Amniotic stem cell (primary cell): ENCODE measurements around the gene FAM83C.

Experiments
- DNase-seq: peaks from one replicate; lab custom pipeline; 2025; lab: John Stamatoyannopoulos, UW

FAM83C gene

DNA sequence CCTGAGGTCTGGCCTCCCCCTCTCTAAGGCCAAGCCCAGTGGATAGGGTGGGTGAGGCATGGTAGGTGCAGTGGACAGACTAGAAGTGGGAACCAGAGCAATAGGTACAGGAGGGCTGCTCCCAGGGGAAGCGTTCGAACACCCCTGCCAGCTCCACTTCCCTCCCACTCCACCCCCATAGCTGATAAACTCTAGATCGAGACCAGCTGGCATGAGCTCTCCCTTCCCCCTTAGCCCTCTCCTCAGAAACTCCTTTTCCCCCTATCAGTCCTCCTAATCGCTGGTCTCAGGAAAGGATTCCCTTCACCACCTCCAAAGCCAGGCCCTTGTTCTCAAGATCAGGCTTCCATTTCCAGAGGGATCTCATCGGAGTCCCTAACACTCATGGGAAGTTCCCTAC, 6.0 kb upstream of the FAM83C start:
- no peak for DNase-seq

DNA sequence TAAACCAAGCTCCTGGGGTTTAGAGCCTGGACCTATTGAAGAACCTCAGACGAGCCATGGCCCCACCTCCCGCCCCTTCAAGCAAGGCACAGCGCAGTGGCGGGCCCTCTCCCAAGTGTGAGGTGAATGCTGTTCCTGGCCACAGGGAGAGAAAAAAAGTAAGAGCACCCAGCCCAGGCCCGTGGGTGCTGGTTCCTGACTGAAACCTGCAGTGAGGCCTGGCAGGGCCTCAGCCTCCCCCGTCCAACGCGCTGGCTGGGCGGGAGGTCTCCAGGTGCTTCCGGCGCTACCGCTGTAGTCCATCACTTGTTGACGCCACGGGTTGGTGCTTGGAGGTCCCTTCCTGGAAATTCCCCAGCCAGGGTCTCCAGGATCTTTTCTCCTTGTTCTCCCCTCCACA, 5.5 kb upstream of the FAM83C start:
- no peak for DNase-seq

- no peak for DNase-seq
Observed at GRCh38 chr20:35297155-35297554, 4.9 kb upstream of the FAM83C start.

- no peak for DNase-seq
Observed at GRCh38 chr20:35296101-35296554, 3.9 kb upstream of the FAM83C start.

DNA sequence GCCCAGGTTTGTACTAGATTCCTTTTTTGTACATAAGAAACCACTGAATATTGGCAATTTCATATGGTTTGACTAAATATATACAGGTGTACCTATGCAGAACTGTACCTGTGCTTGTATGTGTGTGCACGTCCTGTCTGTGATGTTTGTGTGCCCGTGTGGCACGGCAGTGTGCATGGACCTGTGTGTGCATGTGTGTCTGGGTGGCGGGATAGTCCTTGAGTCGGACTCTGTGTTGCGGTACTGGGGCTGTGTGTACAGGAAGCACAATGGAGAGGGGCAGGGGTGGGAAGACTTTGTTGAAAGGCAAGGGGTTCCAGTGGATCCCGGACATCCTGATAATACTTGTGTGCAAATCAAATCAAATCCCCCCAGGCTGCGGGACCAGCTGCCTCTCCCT, 3.4 kb upstream of the FAM83C start:
- no peak for DNase-seq

- DNase-seq, result no peak
Observed at GRCh38 chr20:35295058-35295457, 2.8 kb upstream of the FAM83C start.

DNA sequence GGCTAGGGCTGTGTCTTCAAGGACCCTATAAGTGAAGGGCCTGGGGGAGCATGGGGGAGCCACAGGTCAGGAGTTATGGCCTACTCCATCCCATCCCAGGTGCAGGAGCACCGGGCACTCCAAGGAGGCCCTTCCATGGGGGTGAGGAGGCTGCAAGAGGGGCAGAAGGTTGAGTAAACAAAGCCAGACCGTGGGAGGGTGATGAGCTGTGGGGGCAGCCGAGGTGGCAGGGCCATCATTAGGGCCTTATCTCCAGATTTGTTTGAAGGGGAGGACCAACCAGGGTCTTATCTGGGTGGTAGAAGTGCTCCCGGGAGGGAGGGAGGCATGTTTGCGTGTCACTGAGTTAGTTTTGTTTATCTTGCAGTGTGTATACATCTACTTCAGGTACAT, 2.1 kb upstream of the FAM83C start:
- no peak for DNase-seq

DNA sequence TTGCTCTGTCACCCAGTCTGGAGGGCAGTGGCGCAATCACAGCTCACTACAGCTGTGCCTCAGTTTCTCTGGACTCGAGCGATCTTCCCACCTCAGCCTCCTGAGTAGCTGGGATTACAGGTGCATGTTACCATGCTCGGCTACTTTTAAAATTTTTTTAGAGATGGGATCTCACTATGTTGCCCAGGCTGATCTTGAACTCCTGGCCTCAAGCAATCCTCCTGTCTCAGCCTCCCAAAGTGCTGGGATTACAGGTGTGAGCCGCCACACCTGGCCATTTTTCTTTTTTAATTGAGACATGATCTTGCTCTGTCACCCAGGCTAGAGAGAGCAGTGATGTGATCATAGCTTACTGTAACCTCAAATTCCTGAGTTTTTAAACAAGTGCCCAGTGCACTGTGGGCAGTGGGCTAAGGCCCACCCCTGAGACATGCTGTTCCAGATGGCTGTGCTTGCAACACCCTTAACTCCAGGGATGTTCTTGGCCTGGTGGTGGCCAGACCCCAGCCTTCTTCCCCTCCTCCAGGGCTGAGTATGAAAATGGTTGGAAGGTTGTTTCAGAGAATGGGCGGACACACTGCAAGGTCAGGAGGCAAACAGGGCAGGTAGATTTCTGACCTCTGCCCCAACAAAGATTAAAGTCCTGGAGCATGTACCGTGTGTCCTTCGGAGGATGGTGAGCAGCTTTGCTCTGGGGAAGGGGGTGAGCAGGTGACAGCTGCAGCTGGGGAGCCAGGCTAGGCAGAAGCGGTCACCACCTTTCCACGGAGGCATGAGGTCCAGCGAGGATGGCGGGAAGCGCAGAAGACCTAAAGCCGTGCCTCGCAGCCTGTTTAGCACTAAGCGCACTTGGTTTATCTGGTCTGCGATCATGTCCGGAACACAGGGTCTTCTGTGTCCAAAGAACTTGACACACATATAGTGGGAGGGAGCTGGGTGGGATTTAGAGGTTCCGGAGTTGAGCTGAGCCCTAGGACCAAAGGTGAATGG, 1.4 kb upstream of the FAM83C start:
- DNase-seq, result no peak

DNA sequence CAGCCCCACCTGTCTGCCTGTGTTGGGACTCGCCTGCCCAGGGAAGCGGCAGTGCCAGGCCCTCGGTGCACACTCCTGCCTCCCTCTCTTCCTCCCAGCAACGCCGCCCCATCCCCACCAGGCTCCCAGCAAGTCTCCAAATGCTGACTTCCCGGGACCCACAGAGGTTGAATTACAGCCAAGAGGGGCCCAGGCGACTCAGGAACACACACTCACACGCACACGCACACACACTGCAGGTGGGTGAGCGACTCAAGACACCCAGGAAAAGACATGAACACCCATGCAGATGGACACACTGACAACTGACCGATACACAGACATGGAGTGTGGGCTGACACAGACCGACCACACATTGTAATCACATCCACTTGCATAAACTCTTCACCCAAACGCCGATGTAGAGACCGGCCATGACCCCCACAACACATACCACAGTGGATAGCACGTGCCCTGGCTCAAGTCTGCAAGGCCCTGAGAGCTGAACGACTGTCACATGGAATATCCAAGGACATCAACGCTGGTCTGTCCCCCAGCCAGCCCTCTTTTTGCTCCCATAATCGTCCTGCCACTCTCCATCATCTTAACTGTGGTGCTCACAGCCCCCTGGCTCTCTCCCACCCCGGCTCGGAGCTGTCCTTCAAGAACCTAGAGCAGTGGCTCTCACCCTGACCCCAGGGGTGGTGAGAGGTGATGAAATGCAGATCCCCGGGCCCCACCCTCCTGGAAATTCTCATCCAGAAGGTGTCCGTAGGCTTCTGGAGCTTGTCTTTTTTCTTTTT, 470 bp upstream of the FAM83C start:
- no peak for DNase-seq

DNA sequence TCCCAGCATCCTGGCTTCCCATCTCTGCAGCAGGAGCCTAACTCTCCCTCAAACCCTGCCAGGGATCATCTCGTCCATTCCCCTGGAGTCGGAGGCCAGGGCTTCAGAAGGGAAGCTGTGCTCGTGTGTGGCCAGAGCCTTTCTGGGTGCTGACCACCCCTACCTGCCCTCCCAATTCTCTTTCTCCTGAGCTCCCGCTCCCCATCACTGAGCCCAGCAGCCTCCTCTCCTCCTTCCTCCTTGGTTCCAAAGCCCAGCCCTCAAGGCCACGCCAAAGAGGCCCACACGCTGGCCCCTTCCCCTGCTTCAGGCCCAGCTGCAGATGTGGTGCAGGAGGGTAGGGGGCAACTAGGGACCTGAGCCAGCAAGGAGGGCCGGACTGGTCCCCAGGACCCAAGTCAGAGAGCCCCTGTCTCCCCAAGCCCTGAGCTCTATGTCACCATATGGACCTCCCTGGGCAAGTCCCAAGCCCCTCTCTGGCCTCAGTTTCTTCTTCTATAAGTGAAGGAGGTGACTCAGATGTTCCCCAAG, 1.3 kb downstream of the FAM83C start:
- no peak for DNase-seq

DNA sequence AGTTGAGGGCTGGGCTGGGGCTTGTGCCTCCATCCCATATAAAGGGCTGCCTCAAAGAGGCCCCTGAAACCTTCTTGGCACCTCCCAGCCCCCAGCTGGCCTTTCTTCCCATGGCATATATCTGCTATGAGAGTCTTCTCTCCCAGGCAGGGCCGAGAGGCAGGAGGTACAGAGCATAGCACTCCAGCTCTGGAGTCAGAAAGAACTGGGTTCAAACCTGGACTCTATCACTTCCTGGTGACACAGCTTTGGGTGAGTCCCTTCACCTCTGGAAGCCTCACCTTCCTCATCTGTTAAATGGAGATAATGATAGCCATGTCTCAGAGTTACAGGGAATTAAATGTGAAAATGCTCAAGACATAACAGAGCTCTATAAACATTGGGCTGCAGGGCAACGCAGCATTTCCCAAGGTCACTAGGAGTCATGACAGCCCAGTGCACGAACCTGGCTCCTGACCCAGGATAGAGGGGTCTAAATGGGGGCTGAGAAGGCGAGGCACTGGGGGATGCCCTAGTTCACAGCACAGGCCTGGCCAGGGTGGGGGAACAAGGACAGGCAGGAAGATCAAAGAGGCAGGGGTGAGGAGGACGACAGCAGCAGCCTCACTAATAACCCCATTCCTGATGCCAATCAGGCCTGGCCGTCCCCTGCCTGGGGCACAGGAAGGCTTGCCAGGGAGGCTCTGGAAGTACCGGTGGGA, 1.9 kb downstream of the FAM83C start:
- no peak for DNase-seq

DNA sequence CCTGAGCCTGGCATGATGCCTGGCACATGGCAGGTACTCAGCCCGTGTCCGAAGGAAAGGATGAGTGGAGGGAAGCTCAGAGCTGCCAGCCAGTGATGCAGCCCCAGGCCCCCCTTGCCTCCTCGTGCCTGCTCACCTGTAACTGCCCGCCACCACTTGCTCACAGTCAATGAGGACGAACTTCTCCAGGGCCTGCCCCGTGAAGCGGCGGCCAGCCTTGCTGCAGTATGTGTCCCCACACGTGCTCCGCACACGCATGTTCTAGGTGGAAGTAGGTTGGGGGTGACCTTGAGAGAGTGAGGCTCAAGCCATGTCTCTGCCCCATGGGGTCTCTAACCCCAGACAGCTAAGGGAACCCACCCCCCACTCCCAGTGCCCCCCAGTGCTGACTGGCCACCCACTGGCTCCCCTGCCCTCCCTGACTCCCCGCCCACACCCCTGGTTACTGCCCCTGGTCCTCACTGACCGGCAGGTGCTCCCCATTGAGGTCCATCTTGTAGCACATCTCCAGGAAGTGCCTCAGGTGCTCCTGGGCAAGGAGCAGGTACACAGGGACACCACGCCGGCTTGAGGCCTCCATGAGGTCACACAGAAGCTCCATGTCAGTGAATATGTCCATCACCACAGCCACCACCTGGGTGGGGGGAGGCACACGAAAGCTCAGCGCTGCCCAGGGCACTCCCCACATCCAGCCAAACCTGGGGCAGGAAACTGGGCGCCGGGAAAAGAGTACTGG, 3.7 kb downstream of the FAM83C start:
- no peak for DNase-seq

DNA sequence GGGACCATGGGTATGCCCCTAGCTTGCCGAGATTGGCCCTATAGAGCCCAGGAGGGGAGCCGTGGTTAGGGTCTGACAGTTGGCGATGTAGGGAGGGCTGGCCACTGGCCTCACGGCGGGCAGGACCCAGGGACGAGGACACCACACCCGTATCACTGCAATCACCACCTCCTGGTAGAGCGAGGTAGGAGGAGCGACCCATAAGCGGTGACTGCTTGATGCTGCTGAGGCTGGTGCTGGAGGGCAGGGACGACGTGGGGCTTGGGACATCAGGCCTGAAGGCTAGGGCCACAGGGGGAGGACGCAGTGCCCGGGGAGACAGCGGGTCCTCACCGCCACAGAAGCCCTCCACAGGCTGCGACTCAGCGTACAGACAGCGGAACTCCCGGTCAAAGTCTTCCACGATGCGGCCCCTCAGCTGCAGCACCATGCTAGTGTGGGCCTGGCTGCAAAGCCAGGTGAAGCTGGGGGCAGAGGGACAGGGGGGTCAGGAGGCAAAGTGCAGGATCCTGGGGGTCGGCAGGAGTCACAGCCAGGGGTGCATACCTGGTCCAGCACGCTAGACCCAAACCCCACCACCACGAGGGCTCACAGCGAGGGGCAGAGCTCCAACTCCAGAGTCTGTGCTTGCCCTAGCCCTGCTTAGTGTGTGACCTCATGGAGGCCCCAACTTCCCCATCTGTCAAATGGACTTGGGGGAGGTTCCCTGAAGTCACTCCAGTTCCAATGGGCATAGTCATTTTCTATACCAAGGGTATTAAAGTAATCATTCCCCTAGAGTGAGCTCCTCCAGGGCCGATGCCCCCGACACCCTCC, 4.5 kb downstream of the FAM83C start:
- DNase-seq, result no peak

DNA sequence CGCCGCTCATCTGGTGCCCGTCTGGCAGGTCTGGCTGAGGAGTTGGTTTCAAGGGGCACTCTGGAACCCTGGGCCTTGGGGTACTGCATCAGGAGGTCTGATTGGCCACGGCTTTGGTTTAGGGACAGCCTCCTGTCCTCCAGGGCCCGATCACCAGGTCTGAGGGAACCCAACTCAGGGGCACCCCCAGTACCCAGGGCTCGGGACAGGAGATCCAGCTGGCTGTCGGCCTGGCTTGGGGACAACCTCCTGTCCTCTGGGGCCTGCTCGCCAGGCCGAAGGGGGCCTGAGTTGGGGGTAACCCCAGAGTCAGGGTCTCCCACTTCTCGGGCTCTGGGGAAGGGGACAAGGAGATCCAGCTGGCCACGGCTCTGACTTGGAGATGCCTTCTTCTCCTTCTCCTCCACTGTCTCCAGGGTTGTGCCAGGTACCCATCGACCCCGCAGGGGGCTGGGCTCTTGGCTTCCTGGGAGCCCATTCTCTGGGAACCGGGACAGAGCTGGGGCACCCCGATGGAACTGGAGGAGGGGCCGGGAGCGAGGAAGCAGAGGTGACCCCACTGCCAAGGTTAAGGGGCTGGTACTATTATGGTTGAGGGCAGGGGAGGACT, 5.2 kb downstream of the FAM83C start:
- no peak for DNase-seq

- DNase-seq, result no peak
Observed at GRCh38 chr20:35286077-35286898, 5.9 kb downstream of the FAM83C start.

GRCh38 chr20:35285806-35286076, 6.5 kb downstream of the FAM83C start:
- DNase-seq, result no peak

GRCh38 chr20:35284992-35285805, 7.0 kb downstream of the FAM83C start:
- DNase-seq, result no peak

DNA sequence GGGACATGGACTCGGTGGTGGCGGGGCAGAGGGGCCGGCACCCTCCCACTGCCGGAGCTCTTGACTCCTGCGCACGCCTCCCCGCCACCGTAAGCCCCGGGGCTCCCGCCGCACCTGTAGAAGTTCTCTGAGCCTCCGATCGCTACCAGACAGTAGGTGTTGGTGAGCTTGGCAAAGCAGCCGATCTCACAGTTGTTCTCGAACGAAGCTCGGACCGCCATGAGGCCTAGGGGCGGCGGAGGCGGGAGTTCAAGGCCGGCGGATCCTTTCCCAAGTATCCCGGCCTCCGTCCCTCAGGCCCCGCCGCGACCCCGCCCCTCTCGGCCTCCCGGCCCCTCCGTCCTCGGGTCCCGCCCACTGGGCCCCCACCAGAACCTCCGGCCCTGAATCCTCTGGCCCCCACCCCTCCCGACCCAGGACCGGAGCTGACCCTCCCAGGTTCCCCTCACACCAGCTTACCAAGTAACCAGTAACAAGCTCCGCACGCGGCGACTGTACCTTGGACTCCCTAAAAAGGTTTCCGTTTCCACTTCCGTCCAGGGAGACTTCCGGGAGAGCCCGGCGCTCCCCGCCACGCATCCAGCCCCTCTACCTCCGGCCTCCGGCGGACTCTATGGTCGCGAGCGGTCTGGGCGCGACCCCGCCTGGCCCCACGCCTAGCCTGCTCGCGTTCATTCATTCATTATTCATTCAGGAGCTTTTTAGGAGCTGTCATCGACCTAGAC, 7.8 kb downstream of the FAM83C start, which contains the start of gene EIF6:
Gene EIF6 (minus strand): TSS at position 506 of the 725 bp plus-strand sequence. CDS start 285 bp downstream, at position 221.
- peak; percentile 64 for DNase-seq
